AG09309 (cell line): ENCODE measurements around the gene MEAF6.
"Not testable (repeated sequence)": the region's sequence is repeated elsewhere in the genome, so short reads cannot be mapped to it uniquely, and the experiment has no call there.

Experiments used
- DNase-seq: peaks from one replicate; pipeline ENCODE4 v3.0.0-alpha.2; 2010; ENCODE audit warnings: low read depth
- H3K4me3 ChIP-seq: 2 replicates; pipeline ENCODE4 v1.5.1; 2011; ENCODE audit warnings: mild to moderate bottlenecking, low read depth, low read length, moderate library complexity; ENCODE audit not compliant: control insufficient read depth
- TF ChIP-seq, protein P1 (sequence below): IDR thresholded peaks from 2 replicates; pipeline ENCODE4 v1.5.1; 2011; ENCODE audit warnings: mild to moderate bottlenecking, low read depth, low read length, inconsistent platforms; ENCODE audit not compliant: insufficient read depth, control insufficient read depth; ENCODE audit errors: missing control alignments

The MEAF6 gene

DNA sequence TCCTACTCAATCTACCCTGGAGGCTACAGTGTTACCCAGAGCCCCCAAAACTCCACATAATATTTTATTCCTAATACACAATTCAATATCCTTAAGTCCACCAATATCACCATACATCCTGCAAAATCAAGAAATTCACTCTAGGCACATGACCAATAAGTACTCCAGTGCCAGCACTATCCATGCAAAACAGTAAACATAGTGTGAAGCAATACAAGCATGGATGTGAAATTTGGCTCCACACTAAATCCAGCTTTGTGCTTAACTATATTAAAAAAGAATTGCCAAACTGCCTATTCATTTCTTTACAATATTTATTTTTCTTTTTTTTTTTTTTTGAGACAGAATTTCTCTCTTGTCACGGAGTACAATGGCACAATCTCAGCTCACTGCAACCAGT, 3.0 kb upstream of the MEAF6 start:
- TF ChIP-seq, protein P1, sequence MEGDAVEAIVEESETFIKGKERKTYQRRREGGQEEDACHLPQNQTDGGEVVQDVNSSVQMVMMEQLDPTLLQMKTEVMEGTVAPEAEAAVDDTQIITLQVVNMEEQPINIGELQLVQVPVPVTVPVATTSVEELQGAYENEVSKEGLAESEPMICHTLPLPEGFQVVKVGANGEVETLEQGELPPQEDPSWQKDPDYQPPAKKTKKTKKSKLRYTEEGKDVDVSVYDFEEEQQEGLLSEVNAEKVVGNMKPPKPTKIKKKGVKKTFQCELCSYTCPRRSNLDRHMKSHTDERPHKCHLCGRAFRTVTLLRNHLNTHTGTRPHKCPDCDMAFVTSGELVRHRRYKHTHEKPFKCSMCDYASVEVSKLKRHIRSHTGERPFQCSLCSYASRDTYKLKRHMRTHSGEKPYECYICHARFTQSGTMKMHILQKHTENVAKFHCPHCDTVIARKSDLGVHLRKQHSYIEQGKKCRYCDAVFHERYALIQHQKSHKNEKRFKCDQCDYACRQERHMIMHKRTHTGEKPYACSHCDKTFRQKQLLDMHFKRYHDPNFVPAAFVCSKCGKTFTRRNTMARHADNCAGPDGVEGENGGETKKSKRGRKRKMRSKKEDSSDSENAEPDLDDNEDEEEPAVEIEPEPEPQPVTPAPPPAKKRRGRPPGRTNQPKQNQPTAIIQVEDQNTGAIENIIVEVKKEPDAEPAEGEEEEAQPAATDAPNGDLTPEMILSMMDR = no peak
- no peak for DNase-seq

GRCh38 chr1:37515185-37516034, 844 bp upstream of the MEAF6 start:
- no peak for DNase-seq
- TF ChIP-seq, protein P1 = no peak
- peak overlapping the region; percentile 75 for H3K4me3 ChIP-seq

More for the DNA sequence above, 3.0 kb upstream of the MEAF6 start:
- no peak overlapping the region for H3K4me3 ChIP-seq

GRCh38 chr1:37513795-37514349, 694 bp downstream of the MEAF6 start:
- peak overlapping the region; percentile 75 for H3K4me3 ChIP-seq
- DNase-seq = no peak
- TF ChIP-seq, protein P1 = no peak

DNA sequence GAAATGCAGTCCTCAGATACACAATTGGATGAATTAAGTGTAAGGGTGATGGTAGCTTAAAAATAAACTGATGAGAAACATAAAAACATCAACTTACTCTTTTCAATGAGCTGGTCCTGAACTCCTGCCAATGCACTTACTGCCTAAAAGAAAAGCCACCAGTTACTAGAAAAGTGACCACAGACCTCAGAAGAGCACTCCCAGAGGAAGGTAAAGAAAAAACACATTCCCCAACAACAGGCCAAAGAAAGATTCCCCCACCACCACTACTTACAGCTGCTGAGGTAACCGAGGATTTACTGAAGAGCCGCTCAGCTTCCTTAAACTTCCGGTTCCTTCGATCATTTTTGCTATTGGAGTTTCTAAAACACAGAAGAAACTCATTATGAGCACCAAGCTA, 5.4 kb downstream of the MEAF6 start:
- TF ChIP-seq, protein P1 = peak; percentile 40
- no peak overlapping the region for H3K4me3 ChIP-seq
- no peak for DNase-seq

DNA sequence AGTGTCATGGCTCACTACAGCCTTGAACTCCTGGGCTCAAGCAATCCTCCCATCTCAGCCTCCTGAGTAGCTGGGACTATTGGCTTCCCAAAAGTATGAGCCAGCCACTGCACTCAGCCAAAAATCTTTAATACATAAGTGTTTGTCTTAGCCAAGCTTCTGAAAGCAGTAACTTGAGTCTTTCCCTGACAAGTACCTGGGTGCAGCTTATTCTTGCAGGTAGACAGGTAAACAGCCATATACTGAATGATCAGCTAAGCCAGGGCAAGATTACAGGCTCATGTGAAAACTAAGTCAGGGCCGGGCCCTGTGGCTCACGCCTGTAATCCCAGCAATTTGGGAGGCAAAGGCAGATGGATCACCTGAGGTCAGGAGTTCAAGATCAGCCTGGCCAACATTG, 7.8 kb downstream of the MEAF6 start:
- no peak for DNase-seq
- no peak overlapping the region for H3K4me3 ChIP-seq
- TF ChIP-seq, protein P1 = no peak

DNA sequence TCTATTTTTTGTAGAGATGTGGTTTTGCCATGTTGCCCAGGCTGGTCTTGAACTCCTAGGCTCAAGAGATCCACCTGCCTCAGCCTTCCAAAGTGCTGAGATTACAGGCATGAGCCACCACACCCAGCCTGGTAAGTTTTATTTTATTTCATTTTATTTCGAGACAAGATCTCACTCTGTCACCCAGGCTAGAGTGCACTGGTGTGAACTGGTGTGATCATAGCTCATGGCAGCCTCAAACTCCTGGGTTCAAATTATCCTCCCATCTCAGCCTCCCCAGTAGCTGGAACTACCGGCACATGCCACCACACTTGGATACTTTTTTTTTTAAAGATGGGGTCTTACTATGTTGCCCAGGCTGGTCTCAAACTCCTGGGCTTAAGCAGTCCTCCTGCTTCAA, 11.8 kb downstream of the MEAF6 start:
- H3K4me3 ChIP-seq = not testable (repeated sequence)

DNA sequence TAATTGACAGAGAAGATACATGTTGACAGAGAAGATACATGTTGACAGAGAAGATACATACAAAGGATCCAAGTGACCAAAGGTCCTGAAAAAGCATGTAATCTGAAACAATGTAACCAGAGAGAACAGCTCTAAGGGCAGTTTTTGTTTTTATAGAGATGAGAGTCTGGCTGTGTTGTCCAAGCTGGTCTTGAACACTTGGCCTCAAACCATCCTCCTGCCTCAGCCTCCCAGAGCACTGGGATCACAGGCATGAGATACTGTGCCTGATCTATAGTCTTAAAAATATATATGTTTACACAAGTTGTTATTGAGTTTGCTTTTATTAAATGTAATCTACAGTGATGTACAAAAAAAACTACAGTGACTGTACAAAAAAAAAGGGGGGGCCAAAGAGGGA, 12.5 kb downstream of the MEAF6 start:
- DNase-seq = no peak
- TF ChIP-seq, protein P1 = no peak
- no peak overlapping the region for H3K4me3 ChIP-seq

More for the DNA sequence above, 11.8 kb downstream of the MEAF6 start:
- DNase-seq = not testable (repeated sequence)
